GM12892 (cell line): ENCODE measurements around the gene SLC25A51.
A peak's percentile ranks its signal among the peaks of the same experiment; 100 is the strongest.

Source experiments
- DNase-seq: peaks from one replicate; pipeline ENCODE4 v3.0.0; 2011; ENCODE audit not compliant: insufficient read length
- FAIRE-seq: peaks from 2 replicates; lab custom pipeline; 2011; peaks lifted over from hg19 to GRCh38; lab: Jason Lieb, UNC
- POLR2A ChIP-seq: IDR thresholded peaks from 2 replicates; pipeline ENCODE4 v1.6.1; 2011; ENCODE audit warnings: low read depth, low read length, control low read depth
- POLR2AphosphoS5 ChIP-seq: IDR thresholded peaks from 2 replicates; pipeline ENCODE4 v1.6.1; 2011; ENCODE audit warnings: low read depth, low read length, control low read depth
- TAF1 ChIP-seq: IDR thresholded peaks from 2 replicates; pipeline ENCODE4 v1.6.1; 2011; ENCODE audit warnings: low read depth, mild to moderate bottlenecking, control low read depth, low read length, borderline replicate concordance

Gene SLC25A51

DNA sequence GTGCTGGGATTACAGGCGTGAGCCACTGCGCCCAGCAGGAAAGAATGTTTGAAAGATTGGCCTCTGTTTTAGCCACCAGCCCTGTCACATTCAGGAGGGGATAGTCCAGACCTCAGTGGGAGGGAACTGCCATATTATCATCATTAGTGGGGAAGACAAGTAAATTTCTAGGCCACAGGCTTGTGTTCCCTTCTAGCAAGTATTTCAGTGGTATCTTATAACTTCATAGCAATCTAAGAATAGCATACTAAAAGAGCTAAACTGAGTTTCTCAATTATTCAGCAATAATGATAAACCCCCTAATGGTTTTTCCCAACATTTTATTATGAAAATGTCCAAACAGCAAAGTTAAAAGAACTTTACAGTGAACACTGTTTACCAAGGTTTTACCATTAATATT lies 30.0 kb downstream of the SLC25A51 start:
- FAIRE-seq (no peak), DNase-seq (no peak)
- TF ChIP-seq POLR2AphosphoS5 (no peak), POLR2A (no peak), TAF1 (no peak)

GRCh38 chr9:37870799-37871176 lies 33.1 kb downstream of the SLC25A51 start:
- TF ChIP-seq POLR2AphosphoS5 (no peak), POLR2A (no peak), TAF1 (no peak)
- DNase-seq (no peak), FAIRE-seq (no peak)

DNA sequence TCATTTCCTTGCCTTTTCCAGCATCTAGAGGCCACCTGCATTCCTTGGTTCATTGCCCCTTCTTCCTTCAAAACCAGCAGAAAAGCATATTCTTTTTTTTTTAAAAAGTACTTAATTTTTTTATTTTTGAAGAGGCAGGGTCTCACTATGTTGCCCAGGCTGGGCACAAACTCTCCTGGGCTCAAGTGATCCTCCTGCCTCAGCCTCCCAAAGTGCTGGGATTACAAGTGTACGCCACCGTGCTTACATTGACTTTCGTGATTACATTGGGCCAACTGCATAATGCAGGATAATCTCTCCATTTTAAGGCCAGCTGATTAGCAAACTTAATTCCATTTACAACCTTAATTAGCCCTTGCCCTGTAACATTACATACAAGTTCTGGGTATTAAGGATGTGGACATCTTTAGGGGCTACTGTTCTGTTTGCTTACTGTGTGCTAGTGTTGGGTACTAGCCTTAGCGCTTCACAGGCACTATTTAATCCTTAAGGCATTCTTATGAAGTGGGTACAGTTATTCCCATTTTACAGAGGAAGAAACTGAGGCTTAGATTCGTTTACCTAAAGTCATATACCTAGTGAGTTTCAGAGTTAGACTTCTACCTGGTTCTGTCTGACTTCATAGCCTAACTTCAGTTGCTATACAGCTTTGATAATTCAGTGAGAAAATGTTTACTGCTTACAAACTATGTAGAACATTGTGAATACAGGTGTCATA lies 33.7 kb downstream of the SLC25A51 start:
- DNase-seq (no peak), FAIRE-seq (no peak)
- TF ChIP-seq TAF1 (no peak), POLR2A (no peak), POLR2AphosphoS5 (no peak)

DNA sequence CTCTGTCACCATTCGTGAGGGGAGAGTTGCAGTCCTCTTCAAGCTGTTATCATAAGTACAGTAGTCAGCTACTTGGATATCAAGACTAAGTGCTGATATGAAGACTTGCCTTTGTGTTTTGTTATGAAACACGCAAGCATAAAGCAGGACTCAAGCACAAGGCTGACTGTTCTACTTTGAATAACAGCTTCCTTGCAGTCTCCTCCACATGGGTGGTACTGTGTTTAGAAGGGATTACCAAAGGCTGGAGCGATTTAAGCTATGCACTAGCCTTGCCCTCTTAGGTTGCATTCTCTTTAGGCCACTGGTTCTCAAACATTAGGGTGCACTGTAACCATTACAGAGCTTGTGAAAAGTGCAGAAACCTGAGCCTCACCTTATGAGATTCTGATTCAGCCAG lies 41.4 kb downstream of the SLC25A51 start:
- no peak for FAIRE-seq
- no peak for DNase-seq
- TF ChIP-seq POLR2A: no peak
- TF ChIP-seq TAF1: no peak
- TF ChIP-seq POLR2AphosphoS5: no peak

GRCh38 chr9:37859043-37859442 lies 44.9 kb downstream of the SLC25A51 start:
- TF ChIP-seq POLR2A (no peak), POLR2AphosphoS5 (no peak)
- DNase-seq (no peak), FAIRE-seq (peak; percentile 14)

DNA sequence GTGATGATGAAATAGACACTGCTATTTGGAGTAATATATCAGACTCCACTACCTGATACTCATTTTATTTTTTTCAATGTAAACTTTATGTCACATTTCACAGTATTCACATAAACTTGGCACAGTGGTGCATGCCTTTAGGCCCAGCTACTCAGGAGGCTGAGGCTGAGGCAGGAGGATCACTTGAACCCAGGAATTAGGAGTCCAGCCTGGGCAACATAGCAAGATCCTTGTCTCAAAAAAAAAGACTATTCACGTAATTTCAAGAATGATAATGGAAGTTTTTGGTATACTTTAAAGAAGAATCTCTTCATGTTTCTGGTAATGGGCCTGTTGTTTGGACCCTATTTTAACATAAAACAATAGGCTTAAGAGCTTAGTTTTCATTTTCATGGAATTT lies 47.4 kb downstream of the SLC25A51 start:
- FAIRE-seq (no peak), DNase-seq (no peak)
- no peak for TF ChIP-seq TAF1
- TF ChIP-seq POLR2A: no peak
- TF ChIP-seq POLR2AphosphoS5: no peak

DNA sequence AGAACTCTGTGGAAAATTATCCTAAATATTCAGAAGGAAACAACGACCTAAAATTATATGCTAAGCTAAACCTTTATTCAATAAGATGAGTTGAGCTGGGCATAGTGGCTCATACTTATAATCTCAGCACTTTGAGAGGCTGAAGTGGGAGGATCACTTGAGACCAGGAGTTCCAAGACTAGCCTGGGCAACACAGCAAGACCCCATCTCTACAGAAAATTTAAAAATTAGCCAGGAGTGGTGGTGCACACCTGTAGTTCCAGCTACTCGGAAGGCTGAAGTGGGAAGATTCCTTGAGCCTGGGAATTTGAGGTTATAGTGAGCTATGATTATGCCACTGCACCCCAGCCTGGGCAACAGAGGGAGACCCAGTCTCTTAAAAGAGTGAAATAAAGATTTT lies 51.7 kb downstream of the SLC25A51 start:
- no peak for DNase-seq
- no peak for TF ChIP-seq TAF1
- TF ChIP-seq POLR2AphosphoS5: no peak
- TF ChIP-seq POLR2A: no peak
- no peak for FAIRE-seq

DNA sequence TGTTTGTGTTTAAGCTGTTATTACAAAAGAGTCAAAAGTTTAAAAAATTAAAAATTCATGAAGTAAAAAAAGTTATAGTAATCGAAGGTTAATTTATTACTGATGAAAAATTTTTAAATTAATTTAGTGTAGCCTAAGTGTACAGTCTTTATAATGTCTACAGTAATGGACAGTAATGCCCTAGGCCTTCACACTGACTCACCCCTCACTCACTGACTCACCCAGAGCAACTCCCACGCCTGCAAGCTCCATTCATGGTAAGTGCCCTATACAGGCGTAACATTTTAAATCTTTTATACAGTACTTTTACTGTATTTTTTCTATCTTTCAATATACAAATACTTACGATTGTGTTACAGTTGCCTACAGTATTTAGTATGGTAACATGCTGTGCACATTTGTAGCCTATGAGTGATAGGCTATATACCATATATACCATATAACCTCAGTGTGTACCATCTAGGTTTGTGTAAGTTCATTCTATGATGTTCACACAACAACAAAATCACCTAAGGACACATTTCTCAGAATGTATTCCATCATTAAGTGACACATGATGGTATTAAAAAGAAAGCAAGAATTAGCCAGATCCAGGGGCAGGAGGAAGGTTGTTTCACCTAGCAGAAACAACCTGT lies 63.2 kb downstream of the SLC25A51 start:
- DNase-seq (no peak), FAIRE-seq (no peak)
- no peak for TF ChIP-seq TAF1

DNA sequence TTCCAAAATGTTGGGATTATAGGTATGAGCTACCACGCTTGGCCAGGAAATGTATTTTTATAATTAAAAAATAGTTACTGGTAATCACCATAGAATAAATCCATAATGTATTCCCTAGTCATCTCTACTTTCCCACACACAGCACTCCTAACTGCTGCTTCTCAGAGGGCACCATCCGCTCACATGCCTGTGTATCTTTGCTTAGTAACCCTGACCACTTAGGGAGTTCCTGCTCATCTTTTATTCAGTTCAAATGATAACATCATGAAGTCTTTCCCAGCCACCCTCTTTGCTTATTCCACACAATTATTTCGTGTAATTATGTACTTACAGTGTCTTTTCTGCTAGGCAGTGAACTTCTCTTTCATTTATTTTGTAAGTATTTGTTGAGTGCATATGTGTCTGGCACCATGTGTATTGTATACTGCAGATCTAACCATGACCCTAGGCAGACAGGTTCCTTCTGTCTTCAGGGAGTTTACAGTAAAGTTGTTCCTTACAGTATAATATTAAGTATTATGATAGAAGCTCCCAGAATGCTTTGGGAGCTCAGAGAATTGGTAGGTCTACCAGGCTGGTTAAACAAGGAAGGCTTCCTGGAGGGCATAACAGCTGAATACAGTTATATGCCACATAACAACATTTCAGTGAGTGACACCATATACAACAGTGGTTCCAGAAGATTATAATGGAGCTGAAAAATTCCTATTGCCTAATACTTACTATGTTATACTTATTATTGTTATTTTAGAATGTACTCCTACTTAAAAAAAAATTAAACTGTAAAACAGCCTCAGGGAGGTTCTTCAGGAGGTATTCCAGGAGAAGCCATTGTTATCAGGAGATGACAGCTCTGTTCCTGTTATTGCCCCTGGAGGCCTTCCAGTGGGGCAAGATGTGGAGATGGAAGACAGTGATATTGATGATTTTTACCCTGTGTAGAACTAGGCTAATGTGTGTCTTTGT lies 64.1 kb downstream of the SLC25A51 start:
- DNase-seq (no peak), FAIRE-seq (no peak)
- no peak for TF ChIP-seq POLR2A
- TF ChIP-seq POLR2AphosphoS5: no peak
- no peak for TF ChIP-seq TAF1
